HepG2 (cell line): Measurements from ENCODE around the gene PIGW. TPM values are rescaled to one million over a fixed set of nuclear protein-coding genes. Genes with fewer than 3 reads are reported as not detected.

Source experiments
- AGO1 ChIP-seq: fragments of 200-400 bp; formaldehyde crosslinking; IDR thresholded peaks from 2 replicates; pipeline ENCODE4 v1.6.1; 2017; ENCODE audit warnings: mild to moderate bottlenecking, low read depth, low read length, moderate library complexity; ENCODE audit not compliant: poor library complexity, severe bottlenecking
- EED ChIP-seq: sonication (generic); formaldehyde crosslinking; IDR thresholded peaks from 2 replicates; pipeline ENCODE4 v1.5.0; 2020; ENCODE audit warnings: mild to moderate bottlenecking, missing genetic modification reagents
- HOXA7 ChIP-seq: sonication (generic); formaldehyde crosslinking; IDR thresholded peaks from 2 replicates; pipeline ENCODE4 v1.8.1; 2022; ENCODE audit warnings: mild to moderate bottlenecking, missing genetic modification reagents, moderate library complexity
- SNAI1 ChIP-seq: sonication (generic); formaldehyde crosslinking; IDR thresholded peaks from 2 replicates; pipeline ENCODE4 v1.5.0; 2020; ENCODE audit warnings: mild to moderate bottlenecking, missing genetic modification reagents, borderline replicate concordance
- ZBTB7B ChIP-seq: sonication (generic); formaldehyde crosslinking; IDR thresholded peaks from 2 replicates; pipeline ENCODE4 v1.4.0; 2020; ENCODE audit warnings: missing genetic modification reagents
- ZNF639 ChIP-seq: conservative IDR thresholded peaks from 2 replicates; pipeline ENCODE4 v1.6.1; 2018; ENCODE audit warnings: missing genetic modification reagents
- ZNF749 ChIP-seq: sonication (generic); formaldehyde crosslinking; IDR thresholded peaks from 2 replicates; pipeline ENCODE4 v1.8.0; 2022; ENCODE audit warnings: mild to moderate bottlenecking, missing genetic modification reagents, moderate library complexity, borderline replicate concordance
- ZNF75D ChIP-seq: sonication (generic); formaldehyde crosslinking; IDR thresholded peaks from 2 replicates; pipeline ENCODE4 v1.8.1; 2023; ENCODE audit warnings: missing genetic modification reagents, mild to moderate bottlenecking, borderline replicate concordance
- ZNF766 ChIP-seq: sonication (generic); formaldehyde crosslinking; IDR thresholded peaks from 2 replicates; pipeline ENCODE4 v1.5.0; 2020; ENCODE audit warnings: missing genetic modification reagents, borderline replicate concordance
- ZNF850 ChIP-seq: sonication (generic); formaldehyde crosslinking; conservative IDR thresholded peaks from 2 replicates; pipeline ENCODE4 v1.9.0; 2021; ENCODE audit warnings: mild to moderate bottlenecking, missing genetic modification reagents
- ZXDC ChIP-seq: sonication (generic); formaldehyde crosslinking; IDR thresholded peaks from 2 replicates; pipeline ENCODE4 v1.5.0; 2020; ENCODE audit warnings: mild to moderate bottlenecking, missing genetic modification reagents
- polyA plus RNA-seq, 8 experiments: library from polyadenylated mRNA; depleted of rRNA in 3 of 8; stranded (reverse) in 7 of 8; unstranded in 1 of 8; fragments of >200 nt; fragmentation: Illumina TruSeq in 4 of 8; extraction: Trizol in 4 of 8; gene quantifications; 2 replicates each; pipeline versions ENCODE4 v1.2.1 to v1.2.3, GENCODE V29; 2011 to 2016; ENCODE audit warnings: low read depth in 4 of 8, missing spikeins in 1 of 8, mixed read lengths in 1 of 8; ENCODE audit not compliant: insufficient read depth in 1 of 8
- total RNA-seq, 5 experiments: library from RNA; depleted of rRNA; stranded (reverse); fragments of >200 nt; fragmentation: Illumina TruSeq; extraction: Trizol; gene quantifications; 2 replicates each; pipeline ENCODE4 v1.2.3, GENCODE V29; 2016; ENCODE audit warnings: low read depth in 1 of 5
- TF ChIP-seq, protein P1 (sequence below): IDR thresholded peaks from 2 replicates; pipeline ENCODE4 v1.6.1; 2016; ENCODE audit warnings: low read depth, missing genetic modification reagents, missing compliant biosample characterization

The PIGW gene
- total and polyA plus RNA-seq, 2 of the 13 experiments (the other 11 are each of a cell fraction or from before 2014, with no cell fraction given) = 9.0 to 24.0 TPM

GRCh38 chr17:36486204-36487194, 48.3 kb upstream of the PIGW start, which contains the start of gene ZNHIT3 (continued):
- no peak for TF ChIP-seq AGO1
- TF ChIP-seq EED = no peak
- TF ChIP-seq, protein P1, sequence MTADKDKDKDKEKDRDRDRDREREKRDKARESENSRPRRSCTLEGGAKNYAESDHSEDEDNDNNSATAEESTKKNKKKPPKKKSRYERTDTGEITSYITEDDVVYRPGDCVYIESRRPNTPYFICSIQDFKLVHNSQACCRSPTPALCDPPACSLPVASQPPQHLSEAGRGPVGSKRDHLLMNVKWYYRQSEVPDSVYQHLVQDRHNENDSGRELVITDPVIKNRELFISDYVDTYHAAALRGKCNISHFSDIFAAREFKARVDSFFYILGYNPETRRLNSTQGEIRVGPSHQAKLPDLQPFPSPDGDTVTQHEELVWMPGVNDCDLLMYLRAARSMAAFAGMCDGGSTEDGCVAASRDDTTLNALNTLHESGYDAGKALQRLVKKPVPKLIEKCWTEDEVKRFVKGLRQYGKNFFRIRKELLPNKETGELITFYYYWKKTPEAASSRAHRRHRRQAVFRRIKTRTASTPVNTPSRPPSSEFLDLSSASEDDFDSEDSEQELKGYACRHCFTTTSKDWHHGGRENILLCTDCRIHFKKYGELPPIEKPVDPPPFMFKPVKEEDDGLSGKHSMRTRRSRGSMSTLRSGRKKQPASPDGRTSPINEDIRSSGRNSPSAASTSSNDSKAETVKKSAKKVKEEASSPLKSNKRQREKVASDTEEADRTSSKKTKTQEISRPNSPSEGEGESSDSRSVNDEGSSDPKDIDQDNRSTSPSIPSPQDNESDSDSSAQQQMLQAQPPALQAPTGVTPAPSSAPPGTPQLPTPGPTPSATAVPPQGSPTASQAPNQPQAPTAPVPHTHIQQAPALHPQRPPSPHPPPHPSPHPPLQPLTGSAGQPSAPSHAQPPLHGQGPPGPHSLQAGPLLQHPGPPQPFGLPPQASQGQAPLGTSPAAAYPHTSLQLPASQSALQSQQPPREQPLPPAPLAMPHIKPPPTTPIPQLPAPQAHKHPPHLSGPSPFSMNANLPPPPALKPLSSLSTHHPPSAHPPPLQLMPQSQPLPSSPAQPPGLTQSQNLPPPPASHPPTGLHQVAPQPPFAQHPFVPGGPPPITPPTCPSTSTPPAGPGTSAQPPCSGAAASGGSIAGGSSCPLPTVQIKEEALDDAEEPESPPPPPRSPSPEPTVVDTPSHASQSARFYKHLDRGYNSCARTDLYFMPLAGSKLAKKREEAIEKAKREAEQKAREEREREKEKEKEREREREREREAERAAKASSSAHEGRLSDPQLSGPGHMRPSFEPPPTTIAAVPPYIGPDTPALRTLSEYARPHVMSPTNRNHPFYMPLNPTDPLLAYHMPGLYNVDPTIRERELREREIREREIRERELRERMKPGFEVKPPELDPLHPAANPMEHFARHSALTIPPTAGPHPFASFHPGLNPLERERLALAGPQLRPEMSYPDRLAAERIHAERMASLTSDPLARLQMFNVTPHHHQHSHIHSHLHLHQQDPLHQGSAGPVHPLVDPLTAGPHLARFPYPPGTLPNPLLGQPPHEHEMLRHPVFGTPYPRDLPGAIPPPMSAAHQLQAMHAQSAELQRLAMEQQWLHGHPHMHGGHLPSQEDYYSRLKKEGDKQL (CRISPR knock-in tag) = no peak
- 0 out of 2 replicates have a peak, but pooled peaks have one; percentile 23 for TF ChIP-seq SNAI1 (CRISPR knock-in tag)
- TF ChIP-seq ZNF75D (CRISPR knock-in tag) = no peak
- no peak for TF ChIP-seq ZNF850 (CRISPR knock-in tag)
- no peak; the same call in 1 of the 2 replicates for TF ChIP-seq ZNF749 (CRISPR knock-in tag)
- no peak for TF ChIP-seq ZXDC (CRISPR knock-in tag)
- no peak; the same call in 1 of the 2 replicates for TF ChIP-seq ZBTB7B (CRISPR knock-in tag)
- no peak for TF ChIP-seq HOXA7 (CRISPR knock-in tag)
- TF ChIP-seq ZNF766 (CRISPR knock-in tag) = no peak
- TF ChIP-seq ZNF639 (CRISPR knock-in tag) = peak; percentile 43
